H1 (cell line): ENCODE data around the gene IPO11. TPM values are rescaled to one million over a fixed set of nuclear protein-coding genes. Genes with fewer than 3 reads are reported as not detected.

Experiments
- BRCA1 ChIP-seq: IDR thresholded peaks from 2 replicates; pipeline ENCODE4 v1.6.1; 2012; ENCODE audit warnings: low read depth, low read length, improper control_type of control experiment
- NRF1 ChIP-seq: IDR thresholded peaks from 2 replicates; pipeline ENCODE4 v1.6.1; 2011; ENCODE audit warnings: mild to moderate bottlenecking, low read depth, low read length, improper control_type of control experiment
- polyA plus RNA-seq, 7 experiments: library from polyadenylated mRNA; depleted of rRNA in 3 of 7; stranded (reverse) in 5 of 7; unstranded in 2 of 7; fragments of >200 nt in 5 of 7; fragments of 200-250 nt in 2 of 7; gene quantifications; 1 replicate in 5 of 7; 2 replicates in 1 of 7; 4 replicates in 1 of 7; pipeline versions ENCODE4 v1.2.1 to v1.2.3, GENCODE V29; 2011 to 2013; ENCODE audit warnings: missing spikeins in 2 of 7, mixed read lengths in 2 of 7
- total RNA-seq: library from RNA; stranded (reverse); fragmentation: NEBNext Ultra II Directional; extraction: Animal tissue kit (Norgen Biotek cat#: 25700); gene quantifications from 2 replicates; pipeline ENCODE4 v1.2.1, GENCODE V29; 2021

Gene IPO11
- total and polyA plus RNA-seq, 2 of the 8 experiments (the other 6 are each of a cell fraction or from before 2014, with no cell fraction given): 23.6 to 64.4 TPM

DNA sequence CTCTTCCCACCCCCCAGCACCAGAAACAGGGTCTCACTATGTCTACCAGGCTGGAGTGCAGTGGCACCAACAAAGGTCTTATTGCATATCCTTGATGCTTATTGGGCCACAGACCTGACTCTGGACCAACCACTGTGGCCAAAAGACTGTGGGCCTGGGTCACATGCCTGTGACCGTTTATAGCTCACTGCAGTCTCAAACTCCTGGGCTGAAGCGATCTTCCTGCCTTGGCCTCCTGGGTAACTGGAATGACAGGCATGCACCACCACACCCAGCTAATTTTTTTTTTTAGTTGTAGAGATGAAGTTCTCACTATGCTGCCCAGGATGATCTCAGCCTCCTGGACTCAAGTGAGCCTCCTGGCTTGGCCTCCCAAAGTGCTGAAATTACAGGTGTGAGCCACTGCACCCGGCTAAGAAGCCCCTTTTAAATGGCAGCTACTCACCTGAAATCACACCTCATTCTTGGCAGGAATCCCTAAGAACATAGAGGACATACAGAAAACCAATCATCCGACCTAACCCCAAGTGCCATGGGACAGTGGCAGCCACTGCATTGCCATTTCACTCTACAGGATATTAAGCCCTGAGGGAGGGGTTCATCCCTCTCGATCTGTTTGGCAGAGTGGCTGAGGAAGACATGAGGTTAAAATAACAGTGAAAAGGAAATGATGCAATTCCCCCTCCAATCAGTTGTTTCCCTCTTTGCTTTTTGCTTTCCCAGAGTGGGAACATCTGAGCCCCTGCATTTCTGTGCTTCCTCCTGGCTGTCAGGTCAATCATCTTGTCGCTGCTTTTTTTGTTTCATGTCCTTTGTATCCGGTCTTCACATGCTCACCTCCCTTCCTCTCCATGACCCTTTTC lies 240.7 kb downstream of the IPO11 start (continued):
- TF ChIP-seq NRF1 (no peak), BRCA1 (no peak)
- TF ChIP-seq, all 59 proteins: peak for 0
